Activated gamma-delta T cell treated with anti-CD3 and anti-CD28 coated beads, Interleukin-2, amount 50 U/mL, for 16 hours (primary cell): ENCODE results near the gene RCN1.
"Not testable (repeated sequence)": the region's sequence is repeated elsewhere in the genome, so short reads cannot be mapped to it uniquely, and the experiment has no call there.

Experiments used
- DNase-seq: peaks from one replicate; pipeline ENCODE4 v3.0.0-alpha.2; 2020; ENCODE audit warnings: low read depth

Gene RCN1

GRCh38 chr11:32079553-32079952, 11.3 kb upstream of the RCN1 start:
- no peak for DNase-seq

- no peak for DNase-seq
Observed at GRCh38 chr11:32080361-32080980, 10.4 kb upstream of the RCN1 start.

GRCh38 chr11:32081129-32081641, 9.7 kb upstream of the RCN1 start:
- DNase-seq, result no peak

GRCh38 chr11:32081901-32082300, 9.0 kb upstream of the RCN1 start:
- DNase-seq, result no peak

- no peak for DNase-seq
Observed at GRCh38 chr11:32082346-32082986, 8.4 kb upstream of the RCN1 start.

- no peak for DNase-seq
Observed at GRCh38 chr11:32087597-32087996, 3.3 kb upstream of the RCN1 start.

GRCh38 chr11:32088117-32088941, 2.5 kb upstream of the RCN1 start:
- no peak for DNase-seq

- DNase-seq, result no peak
Observed at GRCh38 chr11:32092581-32093170, 1.8 kb downstream of the RCN1 start.

- no peak for DNase-seq
Observed at GRCh38 chr11:32094923-32095322, 4.0 kb downstream of the RCN1 start.

GRCh38 chr11:32098142-32098903, 7.4 kb downstream of the RCN1 start:
- no peak for DNase-seq

GRCh38 chr11:32099516-32099915, 8.6 kb downstream of the RCN1 start:
- no peak for DNase-seq

- no peak for DNase-seq
Observed at GRCh38 chr11:32100495-32100894, 9.6 kb downstream of the RCN1 start.

GRCh38 chr11:32101791-32102190, 10.9 kb downstream of the RCN1 start:
- no peak for DNase-seq

- DNase-seq, result not testable (repeated sequence)
Observed at GRCh38 chr11:32103121-32103719, 12.3 kb downstream of the RCN1 start.

GRCh38 chr11:32103941-32104340, 13.1 kb downstream of the RCN1 start:
- no peak for DNase-seq

GRCh38 chr11:32105871-32106560, 15.1 kb downstream of the RCN1 start:
- DNase-seq, result no peak

GRCh38 chr11:32107647-32108046, 16.8 kb downstream of the RCN1 start:
- DNase-seq, result no peak

- no peak for DNase-seq
Observed at GRCh38 chr11:32108576-32108975, 17.7 kb downstream of the RCN1 start.

- no peak for DNase-seq
Observed at GRCh38 chr11:32109138-32109537, 18.3 kb downstream of the RCN1 start.

GRCh38 chr11:32109592-32109991, 18.7 kb downstream of the RCN1 start:
- no peak for DNase-seq

GRCh38 chr11:32110795-32111194, 19.9 kb downstream of the RCN1 start:
- DNase-seq, result no peak
